ENCODE data around the gene MICALL2.
A peak's percentile ranks its signal among the peaks of the same experiment; 100 is the strongest.

MICALL2 gene

GRCh38 chr7:1450431-1450830, 8.8 kb downstream of the MICALL2 start:
- H3K27me3 ChIP-seq (ENCODE audit: control insufficient read depth in 1 of 2, insufficient read depth in 1 of 2, low read length in 2 of 2), result no peaks in the 10 kb centered on the region
- H2AFZ ChIP-seq (ENCODE audit: low read depth, low read length), result no peak overlapping the region
- no peaks in the 10 kb centered on the region for H3K9me3 ChIP-seq (ENCODE audit: control insufficient read depth, low read length)
- H3K4me2 ChIP-seq (ENCODE audit: low read length, poor library complexity, severe bottlenecking), result no peak overlapping the region
- no peak overlapping the region for H3K4me3 ChIP-seq (ENCODE audit: insufficient read depth in 1 of 2, low read depth in 1 of 2, low read length in 2 of 2)
- no peak overlapping the region for H3K27ac ChIP-seq (ENCODE audit: low read length, poor library complexity, severe bottlenecking)
- H3K9ac ChIP-seq (ENCODE audit: low read length), result no peak overlapping the region
- H3K23ac ChIP-seq (ENCODE audit: low read length in 2 of 2), result no peak overlapping the region
- H3K4ac ChIP-seq (ENCODE audit: low read depth in 1 of 2, low read length in 2 of 2), result no peak overlapping the region
- H3K79me1 ChIP-seq (replicated peaks; ENCODE audit: low read length, poor library complexity, severe bottlenecking), result peaks cover 35% of the 10 kb centered on the region
- no peak overlapping the region for H2AK5ac ChIP-seq (ENCODE audit: low read length, severe bottlenecking)
- H3K18ac ChIP-seq (ENCODE audit: low read depth in 1 of 2, low read length in 2 of 2), result no peak overlapping the region
- peaks cover 2 to 65% of the 10 kb centered on the region in 2 experiments for H3K36me3 ChIP-seq (ENCODE audit: control insufficient read depth in 1 of 2, insufficient read depth in 2 of 2, low read depth in 1 of 2, low read length in 2 of 2)
- WGBS, result 86% methylated on average over 18 of the region's 18 CpGs
- H3K4me1 ChIP-seq (ENCODE audit: control insufficient read depth, insufficient read depth, low read depth, low read length), result peaks cover 67% of the 10 kb centered on the region
- H3K14ac ChIP-seq (ENCODE audit: low read length in 2 of 2), result no peak overlapping the region
- H2BK12ac ChIP-seq (ENCODE audit: low read length in 2 of 2), result no peak overlapping the region
- no peak overlapping the region for H2BK15ac ChIP-seq (ENCODE audit: low read depth, poor library complexity, severe bottlenecking)
- peak overlapping the region; percentile 44 for H4K91ac ChIP-seq (ENCODE audit: low read length)
- no peak overlapping the region for H4K8ac ChIP-seq (ENCODE audit: low read length)
- H2BK120ac ChIP-seq (ENCODE audit: low read depth, low read length), result no peak overlapping the region
- H2BK5ac ChIP-seq (ENCODE audit: low read depth, low read length, poor library complexity, severe bottlenecking), result no peak overlapping the region
- DNase-seq, result no peak

- no peak overlapping the region for H3K18ac ChIP-seq (ENCODE audit: low read depth in 1 of 2, low read length in 2 of 2)
- DNase-seq, result no peak
- H3K36me3 ChIP-seq (ENCODE audit: control insufficient read depth in 1 of 2, insufficient read depth in 2 of 2, low read depth in 1 of 2, low read length in 2 of 2), result peaks cover 5 to 65% of the 10 kb centered on the region in 2 experiments
- H3K27ac ChIP-seq (ENCODE audit: low read length, poor library complexity, severe bottlenecking), result no peak overlapping the region
- H3K9me3 ChIP-seq (ENCODE audit: control insufficient read depth, low read length), result no peaks in the 10 kb centered on the region
- no peak overlapping the region for H4K91ac ChIP-seq (ENCODE audit: low read length)
- no peak overlapping the region for H3K14ac ChIP-seq (ENCODE audit: low read length in 2 of 2)
- H2BK15ac ChIP-seq (ENCODE audit: low read depth, poor library complexity, severe bottlenecking), result no peak overlapping the region
- H3K23ac ChIP-seq (ENCODE audit: low read length in 2 of 2), result no peak overlapping the region
- H3K4me3 ChIP-seq (ENCODE audit: insufficient read depth in 1 of 2, low read depth in 1 of 2, low read length in 2 of 2), result no peak overlapping the region
- H2BK5ac ChIP-seq (ENCODE audit: low read depth, low read length, poor library complexity, severe bottlenecking), result no peak overlapping the region
- H3K4me1 ChIP-seq (ENCODE audit: control insufficient read depth, insufficient read depth, low read depth, low read length), result peaks cover 62% of the 10 kb centered on the region
- no peak overlapping the region for H2AFZ ChIP-seq (ENCODE audit: low read depth, low read length)
- H2BK12ac ChIP-seq (ENCODE audit: low read length in 2 of 2), result no peak overlapping the region
- H3K4ac ChIP-seq (ENCODE audit: low read depth in 1 of 2, low read length in 2 of 2), result no peak overlapping the region
- 89% methylated on average over 9 of the region's 11 CpGs for WGBS
- no peak overlapping the region for H2AK5ac ChIP-seq (ENCODE audit: low read length, severe bottlenecking)
- H3K79me1 ChIP-seq (replicated peaks; ENCODE audit: low read length, poor library complexity, severe bottlenecking), result peaks cover 33% of the 10 kb centered on the region
- no peak overlapping the region for H3K4me2 ChIP-seq (ENCODE audit: low read length, poor library complexity, severe bottlenecking)
- H2BK120ac ChIP-seq (ENCODE audit: low read depth, low read length), result no peak overlapping the region
- H3K9ac ChIP-seq (ENCODE audit: low read length), result no peak overlapping the region
- no peaks in the 10 kb centered on the region for H3K27me3 ChIP-seq (ENCODE audit: control insufficient read depth in 1 of 2, insufficient read depth in 1 of 2, low read length in 2 of 2)
- no peak overlapping the region for H4K8ac ChIP-seq (ENCODE audit: low read length)
These were observed 9.3 kb downstream of the MICALL2 start for GRCh38 chr7:1449951-1450350.

GRCh38 chr7:1449501-1449900, 9.8 kb downstream of the MICALL2 start:
- Histone ChIP-seq H3K27me3 (ENCODE audit: control insufficient read depth in 1 of 2, insufficient read depth in 1 of 2, low read length in 2 of 2) (no peaks in the 10 kb centered on the region), H3K23ac (ENCODE audit: low read length in 2 of 2) (no peak overlapping the region), H3K79me1 (replicated peaks; ENCODE audit: low read length, poor library complexity, severe bottlenecking) (peaks cover 30% of the 10 kb centered on the region), H2BK12ac (ENCODE audit: low read length in 2 of 2) (no peak overlapping the region), H3K18ac (ENCODE audit: low read depth in 1 of 2, low read length in 2 of 2) (no peak overlapping the region), H2BK120ac (ENCODE audit: low read depth, low read length) (no peak overlapping the region), H3K4me3 (ENCODE audit: insufficient read depth in 1 of 2, low read depth in 1 of 2, low read length in 2 of 2) (peak overlapping the region in 1 of 2 experiments; percentile 3), H3K4me1 (ENCODE audit: control insufficient read depth, insufficient read depth, low read depth, low read length) (peaks cover 57% of the 10 kb centered on the region), H3K9ac (ENCODE audit: low read length) (no peak overlapping the region), H2AFZ (ENCODE audit: low read depth, low read length) (no peak overlapping the region), H3K4me2 (ENCODE audit: low read length, poor library complexity, severe bottlenecking) (no peak overlapping the region), H2BK15ac (ENCODE audit: low read depth, poor library complexity, severe bottlenecking) (no peak overlapping the region), H3K36me3 (ENCODE audit: control insufficient read depth in 1 of 2, insufficient read depth in 2 of 2, low read depth in 1 of 2, low read length in 2 of 2) (peaks cover 5 to 67% of the 10 kb centered on the region in 2 experiments), H3K14ac (ENCODE audit: low read length in 2 of 2) (no peak overlapping the region), H2AK5ac (ENCODE audit: low read length, severe bottlenecking) (no peak overlapping the region), H4K8ac (ENCODE audit: low read length) (no peak overlapping the region), H3K4ac (ENCODE audit: low read depth in 1 of 2, low read length in 2 of 2) (no peak overlapping the region), H4K91ac (ENCODE audit: low read length) (peak overlapping the region; percentile 32), H3K9me3 (ENCODE audit: control insufficient read depth, low read length) (no peaks in the 10 kb centered on the region), H2BK5ac (ENCODE audit: low read depth, low read length, poor library complexity, severe bottlenecking) (no peak overlapping the region), H3K27ac (ENCODE audit: low read length, poor library complexity, severe bottlenecking) (no peak overlapping the region)
- 96% methylated on average over 13 of the region's 13 CpGs for WGBS
- DNase-seq, result no peak

GRCh38 chr7:1448958-1449357, 10.3 kb downstream of the MICALL2 start:
- Histone ChIP-seq H4K8ac (ENCODE audit: low read length) (no peak overlapping the region), H2BK15ac (ENCODE audit: low read depth, poor library complexity, severe bottlenecking) (no peak overlapping the region), H2AK5ac (ENCODE audit: low read length, severe bottlenecking) (no peak overlapping the region), H2BK12ac (ENCODE audit: low read length in 2 of 2) (no peak overlapping the region), H2BK5ac (ENCODE audit: low read depth, low read length, poor library complexity, severe bottlenecking) (no peak overlapping the region), H3K36me3 (ENCODE audit: control insufficient read depth in 1 of 2, insufficient read depth in 2 of 2, low read depth in 1 of 2, low read length in 2 of 2) (peaks cover 5 to 72% of the 10 kb centered on the region in 2 experiments), H4K91ac (ENCODE audit: low read length) (no peak overlapping the region), H3K9ac (ENCODE audit: low read length) (no peak overlapping the region), H3K4ac (ENCODE audit: low read depth in 1 of 2, low read length in 2 of 2) (no peak overlapping the region), H3K23ac (ENCODE audit: low read length in 2 of 2) (no peak overlapping the region), H3K27ac (ENCODE audit: low read length, poor library complexity, severe bottlenecking) (no peak overlapping the region), H3K14ac (ENCODE audit: low read length in 2 of 2) (no peak overlapping the region), H3K4me2 (ENCODE audit: low read length, poor library complexity, severe bottlenecking) (no peak overlapping the region), H3K18ac (ENCODE audit: low read depth in 1 of 2, low read length in 2 of 2) (no peak overlapping the region), H3K27me3 (ENCODE audit: control insufficient read depth in 1 of 2, insufficient read depth in 1 of 2, low read length in 2 of 2) (no peaks in the 10 kb centered on the region), H3K79me1 (replicated peaks; ENCODE audit: low read length, poor library complexity, severe bottlenecking) (peaks cover 30% of the 10 kb centered on the region), H3K4me1 (ENCODE audit: control insufficient read depth, insufficient read depth, low read depth, low read length) (peaks cover 52% of the 10 kb centered on the region), H2BK120ac (ENCODE audit: low read depth, low read length) (no peak overlapping the region), H2AFZ (ENCODE audit: low read depth, low read length) (no peak overlapping the region), H3K9me3 (ENCODE audit: control insufficient read depth, low read length) (no peaks in the 10 kb centered on the region), H3K4me3 (ENCODE audit: insufficient read depth in 1 of 2, low read depth in 1 of 2, low read length in 2 of 2) (no peak overlapping the region)
- 91% methylated on average over 11 of the region's 14 CpGs for WGBS
- DNase-seq, result no peak

All from mesenchymal stem cell (in vitro differentiated cells and primary cell).